Neural cell (in vitro differentiated cells): Measurements from ENCODE around the gene PDPK1.
"Not testable (repeated sequence)": the region's sequence is repeated elsewhere in the genome, so short reads cannot be mapped to it uniquely, and the experiment has no call there.

Experiments used
- CTCF ChIP-seq: fragments of 450-650 bp; IDR thresholded peaks from 2 replicates; pipeline ENCODE4 v1.5.1; 2014; ENCODE audit warnings: antibody characterized with exemption, mild to moderate bottlenecking, moderate library complexity; ENCODE audit not compliant: poor library complexity, severe bottlenecking
- EP300 ChIP-seq: fragments of 450-650 bp; conservative IDR thresholded peaks from 2 replicates; pipeline ENCODE4 v1.6.1; 2014; ENCODE audit warnings: antibody characterized with exemption, mild to moderate bottlenecking, moderate library complexity; ENCODE audit not compliant: poor library complexity, severe bottlenecking
- EZH2 ChIP-seq: fragments of 200-600, 300-800 bp; shearing (Covaris generic), sonication (generic); IDR thresholded peaks from 2 replicates; pipeline ENCODE4 v1.6.1; 2014; ENCODE audit warnings: antibody characterized with exemption, low read length, borderline replicate concordance, mild to moderate bottlenecking; ENCODE audit not compliant: insufficient read depth, poor library complexity, severe bottlenecking
- MXI1 ChIP-seq: fragments of 450-650 bp; conservative IDR thresholded peaks from 2 replicates; pipeline ENCODE4 v1.6.1; 2014; ENCODE audit warnings: antibody characterized with exemption, mild to moderate bottlenecking; ENCODE audit not compliant: poor library complexity, severe bottlenecking
- RAD21 ChIP-seq: fragments of 450-650 bp; conservative IDR thresholded peaks from 2 replicates; pipeline ENCODE4 v1.6.1; 2014; ENCODE audit warnings: antibody characterized with exemption, mild to moderate bottlenecking, moderate library complexity
- REST ChIP-seq: IDR thresholded peaks from 2 replicates; pipeline ENCODE4 v1.6.1; 2012; ENCODE audit warnings: borderline replicate concordance

- TF ChIP-seq EP300, CTCF, RAD21, EZH2, REST, MXI1: not testable (repeated sequence)
These were observed 30.8 kb downstream of the PDPK1 start for GRCh38 chr16:2568573-2568972.
